Sciatic nerve (tissue), 2 donors: ENCODE measurements around the gene SMYD3. TPM values are rescaled to one million over a fixed set of nuclear protein-coding genes. Genes with fewer than 3 reads are reported as not detected.

ENCODE experiments used
- ATAC-seq: fragments of 200-7000 bp; cut with Tn5 transposase; one replicate; pipeline ENCODE4 v1.9.1; 2020; ENCODE audit warnings: mild to moderate bottlenecking, moderate library complexity
- DNase-seq: peaks from one replicate; pipeline ENCODE4 v3.0.0-alpha.2; 2020; ENCODE audit warnings: low spot score
- intact Hi-C: fragments of 100-400 bp; cut with DNase I; formaldehyde crosslinking; loops from one replicate; pipeline ENCODE4 v1.14.2; 2022
- total RNA-seq: library from RNA; stranded (reverse); fragmentation: NEBNext Ultra II Directional; extraction: Animal tissue kit (Norgen Biotek cat#: 25700); gene quantifications from one replicate; pipeline ENCODE4 v1.2.1, GENCODE V29; 2021
- donor health status: DM: no; HTN: no; CAD: no.
- donor health status: DM: no; HTN: no; CAD: no.

The SMYD3 gene
- total RNA-seq, 1 donor from 2014 or later, result 27.7 TPM

DNA sequence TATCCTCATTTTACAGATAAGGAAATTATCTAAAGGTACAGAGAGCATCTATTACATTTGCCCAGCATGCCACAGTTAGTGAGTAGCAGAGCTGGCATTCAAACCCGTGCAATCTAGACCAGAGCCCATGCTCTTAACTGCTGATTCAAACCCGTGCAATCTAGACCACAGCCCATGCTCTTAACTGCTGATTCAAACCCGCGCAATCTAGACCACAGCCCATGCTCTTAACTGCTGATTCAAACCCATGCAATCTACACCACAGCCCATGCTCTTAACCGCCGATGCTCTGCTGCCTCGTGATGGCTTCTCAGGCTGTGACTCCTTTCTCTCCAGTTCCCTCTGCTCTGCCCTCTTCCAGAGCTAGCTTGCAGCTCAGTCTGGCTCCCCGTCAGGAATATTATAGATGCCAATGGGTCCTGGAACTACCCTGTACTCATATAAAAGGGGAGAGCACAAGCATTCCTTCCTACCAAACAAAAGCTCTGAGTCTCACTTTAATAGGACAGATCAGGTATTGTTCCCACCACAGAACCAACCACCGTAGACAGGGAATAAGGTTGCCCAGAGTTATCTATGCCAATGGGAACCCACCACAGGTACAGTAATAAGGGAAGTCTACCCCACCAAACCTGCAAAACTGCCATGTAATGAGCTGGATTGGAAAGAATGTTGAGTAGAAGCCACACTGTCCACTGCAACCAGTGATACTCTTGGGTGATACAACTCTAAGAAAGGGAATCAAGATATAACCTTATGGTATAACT lies 78.4 kb downstream of the SMYD3 start:
- intact Hi-C loops, result no loop called here
- no peak for ATAC-seq
- no peak for DNase-seq

GRCh38 chr1:246427611-246428010 lies 79.5 kb downstream of the SMYD3 start:
- ATAC-seq, result no peak
- DNase-seq, result no peak
- intact Hi-C loops, result no loop called here

DNA sequence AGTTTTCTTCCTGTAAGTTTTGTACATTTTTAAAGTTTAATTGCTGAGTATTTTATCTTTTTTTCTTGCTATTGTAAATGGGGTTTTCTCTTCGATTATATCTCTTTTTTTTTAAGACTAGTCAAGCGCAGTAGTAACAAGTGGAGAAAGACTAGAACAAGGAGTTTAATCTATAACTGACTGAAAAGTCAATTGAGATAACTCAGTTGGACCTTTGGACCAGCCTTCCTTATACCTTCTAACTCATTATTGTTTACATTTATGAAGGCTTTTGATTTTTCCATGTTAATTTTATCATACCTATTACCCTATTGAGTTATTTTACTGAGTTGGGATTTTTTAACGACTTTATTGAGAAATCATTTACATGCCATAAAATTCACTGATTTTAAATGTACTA lies 81.2 kb downstream of the SMYD3 start:
- DNase-seq, result no peak
- intact Hi-C loops, result no loop called here
- no peak for ATAC-seq

DNA sequence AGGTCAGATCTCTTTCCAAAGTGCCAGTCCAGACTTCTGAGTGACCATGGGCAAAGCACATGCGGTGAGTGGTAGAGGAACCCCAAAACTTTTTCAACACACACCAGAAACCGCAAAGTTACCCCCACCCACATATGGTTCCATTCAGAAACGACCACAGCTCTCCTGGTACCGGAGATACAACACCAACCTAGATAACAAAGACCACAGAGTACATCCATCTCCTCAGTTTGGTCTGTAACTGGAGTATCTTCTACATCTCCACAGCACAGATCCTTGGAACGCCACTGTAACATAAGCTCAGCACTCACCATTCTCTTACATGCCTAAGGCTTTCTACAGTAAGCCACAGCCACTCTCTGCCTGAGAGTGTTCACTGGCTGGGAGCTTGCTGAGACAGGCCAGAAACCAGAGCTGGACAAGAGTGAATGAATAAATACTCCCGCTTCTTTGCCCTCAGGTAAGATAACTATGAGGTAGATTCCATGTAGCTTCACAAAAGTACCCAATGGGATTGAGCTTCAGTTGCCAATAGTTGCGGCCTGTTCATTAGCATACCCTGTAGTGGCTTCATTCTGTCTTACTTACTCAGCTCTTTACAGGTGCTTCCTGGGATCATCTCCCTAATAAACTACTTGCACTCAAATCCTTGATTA lies 81.8 kb downstream of the SMYD3 start:
- DNase-seq (no peak), ATAC-seq (no peak)
- intact Hi-C loops, result no loop called here

DNA sequence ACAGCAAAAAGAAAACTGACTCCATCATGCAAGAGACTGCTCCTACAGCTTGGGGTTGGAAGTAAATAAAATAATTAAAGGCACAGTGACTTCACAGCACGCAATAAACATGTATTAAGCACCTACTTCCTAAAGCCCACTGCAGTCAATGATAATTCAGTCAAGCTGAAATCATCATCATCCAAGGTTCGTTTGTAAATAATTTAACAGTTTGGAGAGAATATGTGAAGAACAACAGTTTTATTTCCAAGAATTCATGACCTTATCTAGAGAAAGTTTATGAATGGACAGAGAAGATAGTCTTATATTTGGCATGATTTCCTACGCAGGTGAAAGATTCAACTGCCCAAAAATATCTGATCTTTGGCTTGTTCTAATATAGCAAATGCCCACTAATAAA lies 86.8 kb downstream of the SMYD3 start:
- intact Hi-C loops, result no loop called here
- DNase-seq (no peak), ATAC-seq (no peak)

DNA sequence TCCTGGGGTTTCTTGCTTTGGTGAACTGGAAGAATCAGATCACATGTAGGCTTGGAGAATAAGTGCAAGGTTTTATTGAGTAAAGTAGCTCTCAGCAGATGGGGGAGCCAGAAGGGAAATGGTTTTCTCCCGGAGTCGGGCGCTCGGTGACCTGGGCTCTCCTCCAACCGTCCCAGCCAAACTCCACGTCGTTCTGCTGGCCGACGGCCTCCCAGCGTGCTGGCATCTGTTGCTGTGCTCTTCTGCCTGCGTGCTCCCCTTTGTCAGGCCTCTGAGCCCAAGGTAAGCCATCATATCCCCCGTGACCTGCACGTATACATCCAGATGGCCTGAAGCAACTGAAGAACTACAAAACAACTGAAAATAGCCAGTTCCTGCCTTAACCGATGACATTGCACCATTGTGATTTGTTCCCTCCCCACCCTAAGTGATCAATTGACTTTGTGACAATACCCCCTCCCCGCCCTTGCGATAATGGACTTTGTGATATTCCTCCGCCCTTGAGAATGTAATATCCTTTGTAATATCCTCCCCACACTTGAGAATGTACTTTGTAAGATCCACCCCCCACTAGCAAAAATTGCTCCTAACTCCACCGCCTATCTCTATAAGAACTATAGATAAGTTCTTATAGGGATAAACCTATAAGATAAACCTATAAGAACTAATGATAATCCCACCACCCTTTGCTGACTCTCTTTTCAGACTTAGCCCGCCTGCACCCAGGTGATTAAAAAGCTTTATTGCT lies 88.3 kb downstream of the SMYD3 start:
- no peak for ATAC-seq
- intact Hi-C loops, result no loop called here
- no peak for DNase-seq

DNA sequence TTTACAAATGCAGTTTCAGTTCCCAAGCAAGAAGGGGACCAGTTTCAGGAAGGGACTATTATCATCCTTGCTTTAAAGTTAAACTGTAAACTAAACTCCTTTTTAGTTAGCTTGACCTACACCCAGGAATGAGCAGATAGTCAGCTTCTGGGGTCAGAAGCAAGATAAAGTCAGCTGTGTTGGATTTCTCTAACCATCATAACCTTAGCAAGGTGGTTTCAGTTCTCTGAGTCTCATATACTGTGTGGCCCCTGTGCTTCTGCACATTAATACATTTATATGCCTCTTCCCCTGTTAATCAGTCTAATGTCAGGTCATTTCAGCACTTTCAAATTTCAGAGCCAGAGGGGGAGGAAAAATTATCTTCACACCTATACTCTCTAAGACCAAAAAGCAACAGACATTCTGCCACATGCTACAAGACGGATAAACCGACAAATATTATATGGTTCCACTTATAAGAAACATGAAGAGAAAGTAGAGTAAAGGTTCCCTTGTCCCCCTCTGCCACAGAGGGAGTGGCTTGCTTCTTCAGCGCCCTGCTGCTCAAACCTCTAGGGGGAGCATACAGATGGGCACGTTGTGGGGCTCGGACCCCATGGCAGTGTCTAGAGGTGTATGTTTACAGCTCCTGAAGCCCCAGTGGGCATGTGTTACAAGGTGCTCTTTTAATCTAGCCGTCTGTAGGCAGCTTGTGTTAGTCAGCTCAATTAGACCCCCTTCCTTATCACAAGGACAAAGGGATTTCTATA lies 89.1 kb downstream of the SMYD3 start:
- intact Hi-C loops, result no loop called here
- ATAC-seq, result no peak
- no peak for DNase-seq

- no peak for ATAC-seq
- intact Hi-C loops, result no loop called here
- no peak for DNase-seq
These were observed 89.8 kb downstream of the SMYD3 start for GRCh38 chr1:246417152-246417812.

- no peak for ATAC-seq
- no peak for DNase-seq
- intact Hi-C loops, result no loop called here
These were observed 90.8 kb downstream of the SMYD3 start for GRCh38 chr1:246416261-246416660.

DNA sequence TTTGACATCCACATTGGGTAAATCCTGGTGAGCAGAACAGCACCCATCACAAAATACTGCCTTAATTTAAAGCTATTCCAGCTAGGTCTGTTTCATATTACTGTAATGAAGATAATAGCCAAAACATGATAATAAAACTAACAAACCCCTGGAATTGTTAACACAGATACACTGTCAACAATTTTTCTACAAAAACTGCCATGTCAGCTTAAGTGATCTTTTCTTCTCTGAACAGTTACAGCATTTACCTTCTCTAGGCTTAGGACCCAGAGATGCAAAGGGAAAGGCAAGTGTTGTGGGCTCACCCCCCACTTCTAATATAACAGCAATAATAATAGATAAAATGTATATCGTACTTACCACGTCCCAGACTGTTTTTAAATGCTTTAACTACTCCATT lies 92.1 kb downstream of the SMYD3 start:
- DNase-seq (no peak), ATAC-seq (no peak)
- intact Hi-C loops, result no loop called here

DNA sequence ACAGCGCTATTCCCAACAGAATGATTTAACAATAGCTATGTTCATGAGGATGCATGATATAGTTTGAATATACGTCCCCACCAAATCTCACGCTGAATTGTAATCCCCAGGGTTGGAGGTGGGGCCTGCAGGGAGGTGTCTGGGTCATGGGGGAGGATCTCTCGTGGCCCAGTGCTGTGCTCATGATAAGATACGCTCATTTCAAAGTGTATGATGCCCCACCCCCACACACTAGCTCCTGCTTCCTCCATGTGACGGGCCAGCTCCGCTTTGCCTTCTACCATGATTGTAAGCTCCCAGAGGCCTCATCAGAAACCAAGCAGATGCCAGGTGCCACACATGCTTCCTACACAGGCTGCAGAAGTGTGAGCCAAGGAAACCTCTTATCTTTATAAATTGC lies 93.6 kb downstream of the SMYD3 start:
- no peak for ATAC-seq
- no peak for DNase-seq

DNA sequence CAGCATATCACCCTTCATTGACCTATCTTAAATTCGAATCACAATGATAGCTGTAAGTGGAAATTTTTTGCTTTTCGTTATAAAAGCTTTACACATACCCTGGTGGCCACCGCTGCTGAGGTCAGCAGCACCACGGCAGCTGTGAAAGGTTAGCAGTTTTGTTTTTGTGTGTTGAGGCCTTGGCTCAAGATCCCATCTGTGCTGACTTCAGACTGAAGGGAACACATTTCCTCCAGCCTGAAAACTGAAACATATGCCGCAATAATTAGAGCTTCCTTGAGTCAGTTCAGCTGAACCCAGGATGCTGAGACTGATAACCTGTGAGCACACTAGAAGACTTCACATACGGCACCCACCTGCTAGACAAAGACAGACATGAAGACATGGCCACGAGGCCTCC lies 103.0 kb downstream of the SMYD3 start:
- intact Hi-C loops, result no loop called here
- DNase-seq (no peak), ATAC-seq (peak; percentile 51)

More for the DNA sequence above, 93.6 kb downstream of the SMYD3 start:
- intact Hi-C loops, result no loop called here

- DNase-seq, result no peak
- no peak for ATAC-seq
- intact Hi-C loops, result no loop called here
These were observed 108.8 kb downstream of the SMYD3 start for GRCh38 chr1:246398126-246398813.

- DNase-seq (no peak), ATAC-seq (no peak)
- intact Hi-C loops, result no loop called here
These were observed 110.0 kb downstream of the SMYD3 start for GRCh38 chr1:246397046-246397445.

GRCh38 chr1:246396322-246396721 lies 110.8 kb downstream of the SMYD3 start:
- DNase-seq (no peak), ATAC-seq (no peak)
- intact Hi-C loops, result no loop called here

GRCh38 chr1:246394121-246394520 lies 113.0 kb downstream of the SMYD3 start:
- no peak for ATAC-seq
- intact Hi-C loops, result no loop called here

GRCh38 chr1:246390855-246391254 lies 116.2 kb downstream of the SMYD3 start:
- no peak for ATAC-seq
- DNase-seq, result no peak
- intact Hi-C loops, result no loop called here

More at GRCh38 chr1:246394121-246394520, 113.0 kb downstream of the SMYD3 start:
- DNase-seq, result no peak

GRCh38 chr1:246384616-246385015 lies 122.5 kb downstream of the SMYD3 start:
- no peak for ATAC-seq
- intact Hi-C loops, result no loop called here
- DNase-seq, result no peak
